OCI-LY7 (cell line): ENCODE results near the gene SLC16A2. TPM values are rescaled to one million over a fixed set of nuclear protein-coding genes. Genes with fewer than 3 reads are reported as not detected.

Source experiments
- BruUV-seq: library from RNA; stranded (reverse); fragments of 400-500 nt; replicated peaks from 2 replicates; lab custom pipeline; 2021; lab: Mats Ljungman, UMichigan
- CTCF ChIA-PET: fragments of 300-600 bp; sonication (Branson Sonifier 250); formaldehyde crosslinking; loops from one replicate; lab custom pipeline; 2022; ENCODE audit warnings: antibody characterized with exemption; ENCODE audit not compliant: unreplicated experiment; lab: Charles Lee
- POLR2A ChIA-PET: fragments of 300-600 bp; sonication (Branson Sonifier 250); formaldehyde crosslinking; loops from one replicate; lab custom pipeline; 2022; ENCODE audit warnings: antibody characterized with exemption; lab: Charles Lee
- DNase-seq: peaks from one replicate; pipeline ENCODE4 v3.0.0-alpha.2; 2015; ENCODE audit warnings: low spot score
- H2AFZ ChIP-seq: fragments of 200-600 bp; sonication (generic), shearing (Covaris generic); 2 replicates; pipeline ENCODE4 v1.6.1; 2014; ENCODE audit warnings: mild to moderate bottlenecking, antibody characterized with exemption, low read length, moderate library complexity
- H3K27ac ChIP-seq: fragments of 200-600 bp; sonication (generic); 2 replicates; pipeline ENCODE4 v1.5.1; 2014; ENCODE audit warnings: mixed run types, low read depth, mild to moderate bottlenecking, moderate library complexity, low read length, inconsistent platforms; ENCODE audit not compliant: poor library complexity, severe bottlenecking
- H3K36me3 ChIP-seq: fragments of 200-600 bp; sonication (generic); 2 replicates; pipeline ENCODE4 v1.6.1; 2014; ENCODE audit warnings: mild to moderate bottlenecking, antibody characterized with exemption, low read length, moderate library complexity, mixed read lengths; ENCODE audit not compliant: insufficient read depth
- H3K4me1 ChIP-seq: fragments of 200-600 bp; sonication (generic); 2 replicates; pipeline ENCODE4 v1.5.1; 2014; ENCODE audit warnings: mild to moderate bottlenecking, low read length; ENCODE audit not compliant: insufficient read depth, poor library complexity, severe bottlenecking
- H3K4me2 ChIP-seq: fragments of 200-600 bp; sonication (generic); 2 replicates; pipeline ENCODE4 v1.6.1; 2014; ENCODE audit warnings: mild to moderate bottlenecking, low read length
- H3K4me3 ChIP-seq: fragments of 200-600 bp; sonication (generic); 2 replicates; pipeline ENCODE4 v1.5.1; 2014; ENCODE audit warnings: mild to moderate bottlenecking, low read depth, low read length; ENCODE audit not compliant: poor library complexity, severe bottlenecking
- H3K79me2 ChIP-seq: fragments of 200-600 bp; sonication (generic); 2 replicates; pipeline ENCODE4 v1.6.1; 2016; ENCODE audit warnings: low read depth, mild to moderate bottlenecking, low read length, moderate library complexity, mixed read lengths; ENCODE audit not compliant: insufficient read depth
- H3K9me2 ChIP-seq: fragments of 200-600 bp; sonication (generic); 2 replicates; pipeline ENCODE4 v1.6.1; 2016; ENCODE audit warnings: mild to moderate bottlenecking, low read length, mixed read lengths; ENCODE audit not compliant: insufficient read depth
- H3K9me3 ChIP-seq: fragments of 200-600 bp; sonication (generic); 2 replicates; pipeline ENCODE4 v1.6.1; 2014; ENCODE audit warnings: mild to moderate bottlenecking, mixed run types, low read length, mixed read lengths
- H4K20me1 ChIP-seq: fragments of 200-600 bp; sonication (generic); 2 replicates; pipeline ENCODE4 v1.6.1; 2014; ENCODE audit warnings: mild to moderate bottlenecking, antibody characterized with exemption, low read length, moderate library complexity, mixed read lengths; ENCODE audit not compliant: insufficient read depth
- CTCF ChIP-seq: fragments of 200-600 bp; sonication (generic); conservative IDR thresholded peaks from 2 replicates; pipeline ENCODE4 v1.5.1; 2014; ENCODE audit warnings: mild to moderate bottlenecking, antibody characterized with exemption, low read length, moderate library complexity, mixed read lengths
- EZH2phosphoT487 ChIP-seq: fragments of 200-600 bp; sonication (generic); IDR thresholded peaks from 2 replicates; pipeline ENCODE4 v1.6.1; 2018; ENCODE audit warnings: low read depth, borderline replicate concordance, mild to moderate bottlenecking, mixed run types, antibody characterized with exemption, low read length, moderate library complexity, mixed read lengths
- intact Hi-C: fragments of 100-400 bp; cut with micrococcal nuclease; formaldehyde crosslinking; loops from one replicate; pipeline ENCODE4 v1.10.0; 2022; ENCODE audit not compliant: unreplicated experiment
- total RNA-seq, 2 experiments: library from RNA; depleted of rRNA in 1 of 2; stranded (reverse); fragments of >200 nt in 1 of 2; shearing (Covaris generic) in 1 of 2; gene quantifications; 2 replicates each; pipeline ENCODE4 v1.2.3, GENCODE V29; 2014 to 2022

Gene SLC16A2
- total RNA-seq, 2 experiments from 2014 or later = not detected

- H3K36me3 ChIP-seq = no peaks in the 10 kb centered on the region
- H2AFZ ChIP-seq = no peak overlapping the region
- CTCF ChIA-PET = no interaction called here
- TF ChIP-seq CTCF = no peak
- TF ChIP-seq EZH2phosphoT487 = no peak
- intact Hi-C loops = no loop called here
- H3K4me3 ChIP-seq = no peak overlapping the region
- H3K9me3 ChIP-seq = no peaks in the 10 kb centered on the region
- BruUV-seq = no TSS peak
- H3K27ac ChIP-seq = no peak overlapping the region
- H3K9me2 ChIP-seq = no peaks in the 10 kb centered on the region
- no peaks in the 10 kb centered on the region for H3K79me2 ChIP-seq
- POLR2A ChIA-PET = no interaction called here
- H3K4me2 ChIP-seq = no peak overlapping the region
- no peaks in the 10 kb centered on the region for H3K4me1 ChIP-seq
- DNase-seq = no peak
- no peaks in the 10 kb centered on the region for H4K20me1 ChIP-seq
Observed at GRCh38 chrX:74419864-74420195, 1.5 kb upstream of the SLC16A2 start.

GRCh38 chrX:74420196-74421035, 877 bp upstream of the SLC16A2 start:
- no peak overlapping the region for H3K4me3 ChIP-seq
- H3K4me2 ChIP-seq = no peak overlapping the region
- POLR2A ChIA-PET = no interaction called here
- no peak overlapping the region for H2AFZ ChIP-seq
- intact Hi-C loops = no loop called here
- no peaks in the 10 kb centered on the region for H3K9me3 ChIP-seq
- no peaks in the 10 kb centered on the region for H3K9me2 ChIP-seq
- TF ChIP-seq EZH2phosphoT487 (no peak), CTCF (no peak)
- no peak for DNase-seq
- CTCF ChIA-PET = no interaction called here
- H3K36me3 ChIP-seq = no peaks in the 10 kb centered on the region
- no peaks in the 10 kb centered on the region for H3K4me1 ChIP-seq
- no TSS peak for BruUV-seq
- H3K27ac ChIP-seq = no peak overlapping the region
- no peaks in the 10 kb centered on the region for H4K20me1 ChIP-seq
- no peaks in the 10 kb centered on the region for H3K79me2 ChIP-seq

- H3K9me3 ChIP-seq = no peaks in the 10 kb centered on the region
- CTCF ChIA-PET = no interaction called here
- POLR2A ChIA-PET = no interaction called here
- intact Hi-C loops = no loop called here
- no peak overlapping the region for H3K4me3 ChIP-seq
- no peaks in the 10 kb centered on the region for H3K9me2 ChIP-seq
- TF ChIP-seq CTCF = no peak
- no peak for TF ChIP-seq EZH2phosphoT487
- no peaks in the 10 kb centered on the region for H4K20me1 ChIP-seq
- no TSS peak for BruUV-seq
- H3K4me1 ChIP-seq = no peaks in the 10 kb centered on the region
- DNase-seq = no peak
- H3K79me2 ChIP-seq = no peaks in the 10 kb centered on the region
- no peaks in the 10 kb centered on the region for H3K36me3 ChIP-seq
- no peak overlapping the region for H3K4me2 ChIP-seq
- H3K27ac ChIP-seq = no peak overlapping the region
- no peak overlapping the region for H2AFZ ChIP-seq
Observed at GRCh38 chrX:74421740-74422352, 553 bp downstream of the SLC16A2 start.
